IPS-18c (cell line): Measurements from ENCODE around the gene SEMA3B.
"Not testable (repeated sequence)": the region's sequence is repeated elsewhere in the genome, so short reads cannot be mapped to it uniquely, and the experiment has no call there.

Experiments used
- H3K4me3 ChIP-seq: 2 replicates; pipeline ENCODE4 v1.7.0; 2013; ENCODE audit warnings: low read depth, mild to moderate bottlenecking, low read length, moderate library complexity; ENCODE audit not compliant: insufficient read depth
- H3K9me3 ChIP-seq: one replicate; pipeline ENCODE4 v1.6.1; 2013; ENCODE audit warnings: mild to moderate bottlenecking, low read length, moderate library complexity; ENCODE audit not compliant: control insufficient read depth, insufficient read depth

SEMA3B gene

GRCh38 chr3:50275141-50275995 is 6.4 kb downstream of the SEMA3B start:
- no peaks in the 10 kb centered on the region for H3K9me3 ChIP-seq
- peak overlapping the region; percentile 43 for H3K4me3 ChIP-seq

GRCh38 chr3:50275996-50276761 is 7.2 kb downstream of the SEMA3B start:
- peak overlapping the region; percentile 43 for H3K4me3 ChIP-seq
- no peaks in the 10 kb centered on the region for H3K9me3 ChIP-seq

- no peaks in the 10 kb centered on the region for H3K9me3 ChIP-seq
- H3K4me3 ChIP-seq = no peak overlapping the region; the same call in 1 of the 2 replicates
These were observed 7.8 kb downstream of the SEMA3B start for GRCh38 chr3:50276762-50277101.

- no peak overlapping the region for H3K4me3 ChIP-seq
- no peaks in the 10 kb centered on the region for H3K9me3 ChIP-seq
These were observed 9.4 kb downstream of the SEMA3B start for GRCh38 chr3:50278123-50278879.

GRCh38 chr3:50278880-50279224 is 9.9 kb downstream of the SEMA3B start, which contains the start of gene LSMEM2:
LSMEM2 (plus strand) TSS chr3:50279087; CDS start chr3:50279114, 27 bp downstream.
- Histone ChIP-seq H3K4me3 (no peak within 1 kb of the TSS), H3K9me3 (no peaks in the 10 kb centered on the region)

GRCh38 chr3:50279255-50280016 is 10.5 kb downstream of the SEMA3B start:
- Histone ChIP-seq H3K4me3 (no peak overlapping the region), H3K9me3 (no peaks in the 10 kb centered on the region)

GRCh38 chr3:50284121-50284520 is 15.2 kb downstream of the SEMA3B start:
- not testable (repeated sequence) for H3K9me3 ChIP-seq, H3K4me3 ChIP-seq

- no peak overlapping the region for H3K4me3 ChIP-seq
These were observed 17.6 kb downstream of the SEMA3B start for GRCh38 chr3:50286322-50287227.

GRCh38 chr3:50287262-50287661 is 18.3 kb downstream of the SEMA3B start:
- Histone ChIP-seq H3K9me3 (no peaks in the 10 kb centered on the region), H3K4me3 (no peak overlapping the region)

More at GRCh38 chr3:50286322-50287227, 17.6 kb downstream of the SEMA3B start:
- no peaks in the 10 kb centered on the region for H3K9me3 ChIP-seq

- no peak overlapping the region for H3K4me3 ChIP-seq
- no peaks in the 10 kb centered on the region for H3K9me3 ChIP-seq
These were observed 19.6 kb downstream of the SEMA3B start for GRCh38 chr3:50288387-50289007.

- H3K9me3 ChIP-seq = no peaks in the 10 kb centered on the region
- no peak overlapping the region for H3K4me3 ChIP-seq
These were observed 20.2 kb downstream of the SEMA3B start for GRCh38 chr3:50289130-50289529.

- no peak overlapping the region for H3K4me3 ChIP-seq
- no peaks in the 10 kb centered on the region for H3K9me3 ChIP-seq
These were observed 21.3 kb downstream of the SEMA3B start for GRCh38 chr3:50290161-50290641.

GRCh38 chr3:50292159-50293078 is 23.5 kb downstream of the SEMA3B start, which contains the start of gene IFRD2:
IFRD2 (minus strand) TSS chr3:50292429; CDS start chr3:50292274, 155 bp downstream.
- H3K9me3 ChIP-seq = no peaks in the 10 kb centered on the region
- peak within 1 kb of the TSS; percentile 85 for H3K4me3 ChIP-seq

GRCh38 chr3:50293079-50293801 is 24.3 kb downstream of the SEMA3B start:
- Histone ChIP-seq H3K9me3 (no peaks in the 10 kb centered on the region), H3K4me3 (no peak overlapping the region)
